Measurements from ENCODE around the gene PHKA2. TPM values are rescaled to one million over a fixed set of nuclear protein-coding genes. Genes with fewer than 3 reads are reported as not detected.

PHKA2 gene
- total RNA-seq, 1 experiment from 2014 or later = 24.6 TPM

- intact Hi-C loops (cut with micrococcal nuclease) = no loop called here
- BruUV-seq (replicated peaks) = no TSS peak
- ChIA-PET CTCF (no interaction called here), POLR2A (ENCODE audit: unreplicated experiment) (interaction anchor here (0.5 to 1.0 kb wide), 2 partner anchors 8 to 11 kb away, joined by 3 read pairs; no protein-coding TSS in a partner anchor)
- H4K20me1 ChIP-seq (ENCODE audit: low read length) = no peaks in the 10 kb centered on the region
- H3K27me3 ChIP-seq (ENCODE audit: low read length) = no peaks in the 10 kb centered on the region
- no peaks in the 10 kb centered on the region for H3K36me3 ChIP-seq (ENCODE audit: low read depth, low read length)
- no peaks in the 10 kb centered on the region for H3K9me3 ChIP-seq (ENCODE audit: low read length)
- H3K4me1 ChIP-seq (ENCODE audit: insufficient read depth, low read length) = peaks cover 10% of the 10 kb centered on the region
- no peaks in the 10 kb centered on the region for H3F3A ChIP-seq (ENCODE audit: low read length, unreplicated experiment)
- TF ChIP-seq EZH2 (IDR thresholded peaks at IDR 0.05; ENCODE audit: low read length, unreplicated experiment) = no peak
- TF ChIP-seq EZH2phosphoT487 (IDR thresholded peaks at IDR 0.05; ENCODE audit: borderline replicate concordance, low read length) = no peak
- no peak for TF ChIP-seq CTCF (conservative IDR thresholded peaks at IDR 0.05; ENCODE audit: low read depth, low read length)
- H3K4me3 ChIP-seq (ENCODE audit: low read length) = no peak overlapping the region
- H3K4me2 ChIP-seq (ENCODE audit: low read length) = no peak overlapping the region
- H3K79me2 ChIP-seq (ENCODE audit: low read length) = no peaks in the 10 kb centered on the region
- ATAC-seq (no peak), DNase-seq (no peak)
- no peak overlapping the region for H3K27ac ChIP-seq (ENCODE audit: low read length)
- no peak overlapping the region for H2AFZ ChIP-seq (ENCODE audit: low read length)
- no peak overlapping the region for H3K9ac ChIP-seq (ENCODE audit: low read length)
- H3K9me2 ChIP-seq (replicated peaks; ENCODE audit: low read length) = no peaks in the 10 kb centered on the region
Observed at GRCh38 chrX:19003756-19004155, 19.8 kb upstream of the PHKA2 start.

- Histone ChIP-seq H3K9ac (ENCODE audit: low read length) (0 out of 2 replicates have a peak overlapping the region, but pooled peaks have one; percentile 11), H3K79me2 (ENCODE audit: low read length) (no peaks in the 10 kb centered on the region), H3K27ac (ENCODE audit: low read length) (peak overlapping the region; percentile 76), H4K20me1 (ENCODE audit: low read length) (no peaks in the 10 kb centered on the region), H3K4me3 (ENCODE audit: low read length) (peak overlapping the region; percentile 17; the same call in 1 of the 2 replicates), H3K9me3 (ENCODE audit: low read length) (no peaks in the 10 kb centered on the region), H3K27me3 (ENCODE audit: low read length) (no peaks in the 10 kb centered on the region), H2AFZ (ENCODE audit: low read length) (no peak overlapping the region), H3F3A (ENCODE audit: low read length, unreplicated experiment) (peaks cover 5% of the 10 kb centered on the region), H3K9me2 (replicated peaks; ENCODE audit: low read length) (no peaks in the 10 kb centered on the region), H3K4me1 (ENCODE audit: insufficient read depth, low read length) (peaks cover 58% of the 10 kb centered on the region), H3K36me3 (ENCODE audit: low read depth, low read length) (no peaks in the 10 kb centered on the region), H3K4me2 (ENCODE audit: low read length) (peak overlapping the region; percentile 65)
- intact Hi-C loops (cut with micrococcal nuclease) = no loop called here
- no TSS peak for BruUV-seq (replicated peaks)
- ChIA-PET CTCF (no interaction called here), POLR2A (ENCODE audit: unreplicated experiment) (no interaction called here)
- peak; percentile 87 for DNase-seq
- no peak for TF ChIP-seq CTCF (conservative IDR thresholded peaks at IDR 0.05; ENCODE audit: low read depth, low read length)
- no peak for TF ChIP-seq EZH2phosphoT487 (IDR thresholded peaks at IDR 0.05; ENCODE audit: borderline replicate concordance, low read length)
- TF ChIP-seq EZH2 (IDR thresholded peaks at IDR 0.05; ENCODE audit: low read length, unreplicated experiment) = no peak
- peak; percentile 49 for ATAC-seq
Observed at GRCh38 chrX:18998653-18999052, 14.7 kb upstream of the PHKA2 start.

GRCh38 chrX:18997916-18998315, 14.0 kb upstream of the PHKA2 start:
- CTCF ChIA-PET = no interaction called here
- no peaks in the 10 kb centered on the region for H3K9me2 ChIP-seq (replicated peaks; ENCODE audit: low read length)
- no peak for ATAC-seq

More at GRCh38 chrX:18997916-18998315, 14.0 kb upstream of the PHKA2 start:
- Histone ChIP-seq H3K4me1 (ENCODE audit: insufficient read depth, low read length) (peaks cover 65% of the 10 kb centered on the region), H3K27ac (ENCODE audit: low read length) (peak overlapping the region; percentile 53), H3K27me3 (ENCODE audit: low read length) (no peaks in the 10 kb centered on the region), H3K9me3 (ENCODE audit: low read length) (no peaks in the 10 kb centered on the region), H2AFZ (ENCODE audit: low read length) (no peak overlapping the region), H3F3A (ENCODE audit: low read length, unreplicated experiment) (peaks cover 5% of the 10 kb centered on the region), H4K20me1 (ENCODE audit: low read length) (no peaks in the 10 kb centered on the region), H3K4me2 (ENCODE audit: low read length) (peak overlapping the region; percentile 65), H3K9ac (ENCODE audit: low read length) (no peak overlapping the region), H3K4me3 (ENCODE audit: low read length) (no peak overlapping the region), H3K79me2 (ENCODE audit: low read length) (no peaks in the 10 kb centered on the region), H3K36me3 (ENCODE audit: low read depth, low read length) (no peaks in the 10 kb centered on the region)
- no TSS peak for BruUV-seq (replicated peaks)
- intact Hi-C loops (cut with micrococcal nuclease) = no loop called here
- DNase-seq = no peak
- POLR2A ChIA-PET (ENCODE audit: unreplicated experiment) = no interaction called here
- TF ChIP-seq CTCF (conservative IDR thresholded peaks at IDR 0.05; ENCODE audit: low read depth, low read length) = no peak
- no peak for TF ChIP-seq EZH2 (IDR thresholded peaks at IDR 0.05; ENCODE audit: low read length, unreplicated experiment)
- TF ChIP-seq EZH2phosphoT487 (IDR thresholded peaks at IDR 0.05; ENCODE audit: borderline replicate concordance, low read length) = no peak

All from PC-3 (cell line).